HG02870 (cell line): ENCODE results near the gene NHLRC3.
"Not testable (repeated sequence)": the region's sequence is repeated elsewhere in the genome, so short reads cannot be mapped to it uniquely, and the experiment has no call there.

Experiments
- ATAC-seq: cut with Tn5 transposase; IDR thresholded peaks from one replicate; pipeline ENCODE4 v1.9.1; 2021; ENCODE audit warnings: mild to moderate bottlenecking, moderate library complexity; ENCODE audit not compliant: unreplicated experiment

The NHLRC3 gene, protein sequence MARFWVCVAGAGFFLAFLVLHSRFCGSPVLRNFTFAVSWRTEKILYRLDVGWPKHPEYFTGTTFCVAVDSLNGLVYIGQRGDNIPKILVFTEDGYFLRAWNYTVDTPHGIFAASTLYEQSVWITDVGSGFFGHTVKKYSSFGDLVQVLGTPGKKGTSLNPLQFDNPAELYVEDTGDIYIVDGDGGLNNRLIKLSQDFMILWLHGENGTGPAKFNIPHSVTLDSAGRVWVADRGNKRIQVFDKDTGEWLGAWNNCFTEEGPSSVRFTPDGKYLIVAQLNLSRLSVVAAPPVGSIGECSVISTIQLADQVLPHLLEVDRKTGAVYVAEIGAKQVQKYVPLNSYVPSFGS

DNA sequence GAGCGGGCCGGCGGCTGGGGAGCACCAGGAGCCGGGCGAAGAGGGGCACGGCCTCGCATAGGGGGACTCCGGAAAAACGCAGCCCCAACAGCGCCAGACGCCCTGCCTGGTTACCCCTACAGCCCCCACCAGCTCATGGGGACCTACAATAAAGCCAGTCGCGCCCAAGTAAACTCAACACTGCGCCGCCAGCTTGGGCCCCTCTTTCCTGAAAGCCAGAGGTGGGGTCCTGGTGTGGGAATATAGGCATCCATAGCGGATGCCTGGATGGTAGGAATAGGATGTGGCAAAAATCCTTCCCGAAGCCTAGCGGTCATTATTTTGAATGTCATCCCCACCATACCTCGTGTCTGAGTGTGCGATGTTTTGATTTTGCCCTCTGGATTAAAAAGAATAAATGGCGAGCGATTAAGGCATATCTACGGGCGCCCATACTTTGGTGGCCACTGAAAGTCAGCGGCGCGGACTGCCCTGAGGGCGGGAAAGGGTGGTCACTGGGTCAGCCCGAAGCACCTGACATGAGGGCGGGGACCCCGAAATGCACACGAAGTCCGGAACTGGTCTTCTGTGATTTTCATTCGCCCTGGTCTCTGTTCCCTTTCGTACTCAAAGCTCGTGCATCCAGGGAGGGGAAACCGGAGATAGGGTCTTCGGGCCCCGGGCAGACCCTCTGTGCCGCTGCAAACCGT lies at the start of gene NHLRC3, which contains the start of gene PROSER1:
Gene NHLRC3, plus strand, starts transcription at position 577 of the 689 bp plus-strand sequence. CDS start 184 bp downstream, outside the sequence.
Gene PROSER1, minus strand, starts transcription at position 210 of the 689 bp plus-strand sequence. CDS start 847 bp downstream, outside the sequence.
- peak; percentile 59 for ATAC-seq

DNA sequence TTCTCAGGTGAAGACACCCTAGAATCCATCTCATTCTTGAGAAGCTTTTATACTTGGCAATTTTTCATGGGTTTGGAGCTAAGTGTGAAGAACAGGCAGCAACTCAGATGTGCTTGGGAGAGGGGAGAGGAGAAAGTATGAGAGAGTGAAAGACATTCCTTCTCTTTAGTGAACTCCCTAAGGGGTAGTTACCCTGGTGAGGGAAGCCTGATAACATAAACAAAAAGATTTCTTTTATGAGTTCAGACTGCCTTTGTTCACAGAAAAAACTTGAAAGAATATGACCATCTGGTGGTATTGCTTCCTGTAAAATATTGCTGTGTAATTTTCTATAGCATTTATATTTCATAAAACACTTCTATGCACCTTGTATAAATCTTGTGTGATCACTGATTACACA lies 47.6 kb upstream of the NHLRC3 start, which contains the start of gene STOML3:
Gene STOML3, minus strand, starts transcription at position 139 of the 400 bp plus-strand sequence. Its CDS starts 110 bp downstream, at position 29.
- ATAC-seq: no peak

DNA sequence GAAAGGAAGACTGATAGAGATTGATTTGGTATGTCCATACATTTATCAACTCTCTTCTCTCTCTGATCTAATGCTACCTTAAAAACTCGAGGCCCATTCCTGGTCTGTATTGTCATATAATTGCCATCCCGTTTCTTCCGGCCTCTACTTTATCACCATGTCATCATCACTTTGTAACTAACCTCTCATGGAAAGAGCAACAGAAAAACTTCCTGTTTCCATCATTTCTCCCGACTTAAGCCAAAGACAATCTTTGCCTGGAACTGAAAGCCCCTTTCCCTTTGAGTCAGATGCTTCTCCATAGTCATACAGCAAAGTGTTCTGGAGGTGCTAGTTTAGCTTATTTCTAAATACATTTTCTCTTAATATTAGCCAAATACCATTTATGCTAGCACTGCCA lies 44.9 kb upstream of the NHLRC3 start:
- ATAC-seq: no peak

DNA sequence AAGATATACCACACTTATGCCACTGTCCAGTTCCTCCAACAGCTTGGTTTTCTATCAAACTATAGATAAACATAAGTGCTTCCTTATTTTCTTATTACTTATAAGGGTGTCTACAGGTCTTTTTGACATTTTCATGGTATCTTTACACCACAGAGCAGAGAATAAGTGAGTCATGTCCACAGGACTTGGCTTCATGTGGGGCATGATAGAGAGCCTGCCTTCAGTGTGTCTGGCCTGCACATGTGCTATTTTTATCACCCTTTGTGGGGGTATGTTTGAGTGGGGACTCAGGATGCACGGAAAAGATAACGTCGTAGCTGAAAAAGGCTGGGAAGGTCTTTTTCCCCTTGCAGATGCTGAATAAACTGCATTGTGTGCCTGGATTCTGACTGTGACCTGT lies 39.5 kb upstream of the NHLRC3 start:
- ATAC-seq: no peak

DNA sequence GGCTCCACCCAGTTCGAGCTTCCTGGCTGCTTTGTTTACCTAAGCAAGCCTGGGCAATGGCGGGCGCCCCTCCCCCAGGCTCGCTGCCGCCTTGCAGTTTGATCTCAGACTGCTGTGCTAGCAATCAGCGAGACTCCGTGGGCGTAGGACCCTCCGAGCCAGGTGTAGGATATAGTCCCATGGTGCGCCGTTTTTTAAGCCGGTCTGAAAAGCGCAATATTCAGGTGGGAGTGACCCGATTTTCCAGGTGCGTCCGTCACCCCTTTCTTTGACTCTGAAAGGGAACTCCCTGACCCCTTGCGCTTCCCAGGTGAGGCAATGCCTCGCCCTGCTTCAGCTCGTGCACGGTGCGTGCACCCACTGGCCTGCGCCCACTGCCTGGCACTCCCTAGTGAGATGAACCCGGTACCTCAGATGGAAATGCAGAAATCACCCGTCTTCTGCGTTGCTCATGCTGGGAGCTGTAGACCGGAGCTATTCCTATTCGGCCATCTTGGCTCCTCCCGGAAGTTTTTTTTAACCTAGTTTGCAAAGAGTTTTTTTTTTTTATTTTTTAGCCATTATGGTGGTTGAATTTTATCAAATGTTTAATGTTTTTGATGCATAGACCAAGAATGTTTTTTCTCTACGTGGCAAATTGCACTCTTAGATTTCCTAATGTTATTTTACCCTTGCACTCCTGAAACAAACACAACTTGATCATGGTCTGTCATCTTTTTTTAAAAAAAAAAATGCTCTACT lies 31.7 kb upstream of the NHLRC3 start:
- ATAC-seq: not testable (repeated sequence)

DNA sequence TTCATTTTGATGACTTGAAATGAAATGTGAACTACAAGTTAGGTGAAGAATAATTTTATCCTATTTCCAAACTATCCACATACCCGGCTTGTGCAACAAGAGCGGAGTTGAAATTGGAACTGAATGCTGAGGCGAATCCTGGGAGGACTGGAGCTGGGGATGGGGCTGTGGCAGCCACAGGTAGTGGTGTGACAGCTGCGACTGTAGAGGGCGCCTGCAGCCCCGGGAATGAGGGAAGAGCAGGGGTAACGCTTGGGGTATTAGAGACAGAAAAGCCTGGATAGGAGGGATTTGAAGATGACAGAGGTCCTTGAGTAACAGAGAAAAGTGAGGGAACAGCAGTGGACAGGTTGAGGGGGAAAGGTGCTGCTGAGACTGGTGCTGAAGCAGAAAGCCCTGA lies 25.6 kb upstream of the NHLRC3 start:
- ATAC-seq: no peak

DNA sequence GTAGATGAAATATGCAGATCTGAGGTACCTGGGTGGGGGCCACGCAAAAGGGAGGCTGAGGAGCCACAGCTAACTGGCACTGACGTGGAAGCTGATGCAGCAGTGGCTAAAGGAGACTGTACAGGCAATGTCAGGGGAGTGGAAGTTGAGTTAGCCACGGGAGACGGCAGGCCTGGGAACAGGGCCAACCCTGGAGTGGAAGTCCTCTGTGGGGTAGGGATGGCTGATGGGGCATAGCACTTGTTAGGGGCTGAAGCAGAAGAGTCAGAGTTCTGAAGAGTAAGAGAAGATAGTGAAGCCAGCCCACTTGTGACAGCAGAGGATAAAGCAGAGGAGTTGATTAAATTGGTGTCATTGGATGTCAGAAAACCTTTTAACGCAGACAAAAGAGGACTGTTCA lies 24.8 kb upstream of the NHLRC3 start:
- ATAC-seq: no peak

DNA sequence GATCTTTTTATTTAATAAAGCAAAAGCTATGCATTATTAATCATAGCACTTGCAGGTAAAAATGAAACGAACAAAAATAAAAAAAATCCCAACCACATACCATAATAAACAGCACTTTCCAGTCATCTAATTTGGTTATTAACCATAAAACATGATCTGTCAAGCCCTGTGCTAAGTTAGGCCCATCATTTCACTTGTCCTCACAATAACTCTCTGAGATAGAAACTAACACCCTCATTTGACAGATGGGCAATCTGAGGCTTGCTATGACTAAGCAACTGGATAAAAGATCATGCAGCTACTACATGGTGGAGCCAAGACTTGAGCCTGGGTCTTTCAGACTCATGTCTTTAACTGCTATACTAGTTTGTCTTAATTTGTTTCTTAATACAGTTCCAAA lies 22.2 kb upstream of the NHLRC3 start:
- peak; percentile 93 for ATAC-seq

DNA sequence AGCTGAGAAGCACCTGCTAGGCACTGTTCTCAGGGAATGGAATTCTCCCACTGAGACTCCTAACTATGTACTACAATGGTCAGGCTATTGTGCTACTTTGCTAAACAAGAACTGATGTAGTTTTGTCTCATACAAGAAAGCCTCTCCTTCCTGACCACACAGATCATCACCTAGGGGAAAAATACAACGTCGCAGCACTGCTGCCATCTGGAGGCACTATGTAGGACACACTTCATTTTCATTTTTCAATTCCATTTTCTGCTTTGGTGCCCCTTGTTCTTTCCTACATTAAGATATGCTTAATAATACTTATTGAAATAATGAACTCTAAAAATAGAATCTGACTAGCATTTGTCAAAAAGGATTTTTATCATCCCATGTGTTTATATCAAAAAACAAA lies 21.5 kb upstream of the NHLRC3 start:
- ATAC-seq: peak; percentile 56

DNA sequence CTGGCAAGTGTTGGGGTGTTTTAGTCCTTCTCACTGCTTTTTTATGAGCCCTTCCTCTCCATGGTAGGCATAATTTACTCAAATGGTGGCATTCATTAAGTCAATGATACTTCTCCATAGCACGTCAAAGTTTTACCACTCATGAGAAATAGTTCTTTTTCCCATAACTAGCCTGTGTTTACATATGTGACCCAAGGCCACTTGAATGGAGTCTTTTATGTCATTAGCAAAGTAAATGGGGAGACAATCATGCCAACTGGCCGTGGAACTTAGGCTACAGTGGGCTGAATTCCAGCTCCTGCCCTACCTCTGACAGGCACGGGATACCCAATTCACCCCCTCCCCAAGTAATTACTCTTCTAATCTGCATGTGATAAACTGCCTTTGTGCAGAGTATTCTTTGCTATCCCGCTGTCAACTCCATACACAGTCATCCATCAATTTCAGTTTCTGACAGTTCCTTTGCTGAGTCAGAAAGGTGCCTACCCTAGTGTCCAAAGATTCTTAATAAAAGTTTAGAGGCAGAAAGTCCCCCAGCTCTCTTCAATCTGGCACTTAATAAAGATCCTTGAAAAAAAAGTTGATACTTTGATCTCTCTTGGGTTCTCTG lies 17.3 kb upstream of the NHLRC3 start:
- no peak for ATAC-seq

DNA sequence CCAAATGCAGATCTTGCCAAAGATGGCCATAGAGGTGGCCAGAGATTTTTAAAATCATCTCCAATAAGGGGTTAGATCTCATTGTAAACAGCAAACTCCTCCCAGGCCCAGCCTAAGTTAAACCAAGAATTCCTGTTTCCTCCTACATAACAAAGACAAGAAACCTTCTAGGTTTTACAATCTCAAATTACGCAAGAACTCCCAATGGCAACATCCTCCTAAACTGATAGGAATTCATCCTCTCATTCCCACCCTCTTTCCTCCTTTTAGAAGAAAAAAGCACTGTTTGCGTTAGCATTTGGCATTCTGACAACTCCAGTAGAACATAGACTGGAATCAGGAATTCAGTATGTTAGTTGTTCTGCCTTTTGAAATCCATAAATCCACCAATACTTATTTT lies 14.9 kb upstream of the NHLRC3 start:
- ATAC-seq: no peak

DNA sequence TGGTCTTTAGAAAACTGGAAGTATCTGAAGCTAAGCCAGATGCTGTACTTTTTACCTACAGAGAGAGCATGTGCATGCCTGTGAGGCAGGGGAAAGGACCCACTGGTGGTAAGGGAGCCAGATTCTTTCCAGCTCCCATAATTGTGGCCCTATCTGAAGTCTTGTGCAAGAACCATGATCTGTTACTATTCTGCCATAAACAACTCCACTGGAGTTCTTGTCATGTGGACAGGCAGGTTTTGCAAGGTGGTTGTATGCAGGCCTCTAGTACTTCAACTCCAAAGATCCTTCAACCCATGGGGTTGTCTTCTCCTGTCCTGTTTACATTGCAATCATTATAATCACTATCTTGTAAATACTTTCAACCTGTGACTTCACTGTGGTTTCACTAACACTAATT lies 14.5 kb upstream of the NHLRC3 start:
- ATAC-seq: no peak

DNA sequence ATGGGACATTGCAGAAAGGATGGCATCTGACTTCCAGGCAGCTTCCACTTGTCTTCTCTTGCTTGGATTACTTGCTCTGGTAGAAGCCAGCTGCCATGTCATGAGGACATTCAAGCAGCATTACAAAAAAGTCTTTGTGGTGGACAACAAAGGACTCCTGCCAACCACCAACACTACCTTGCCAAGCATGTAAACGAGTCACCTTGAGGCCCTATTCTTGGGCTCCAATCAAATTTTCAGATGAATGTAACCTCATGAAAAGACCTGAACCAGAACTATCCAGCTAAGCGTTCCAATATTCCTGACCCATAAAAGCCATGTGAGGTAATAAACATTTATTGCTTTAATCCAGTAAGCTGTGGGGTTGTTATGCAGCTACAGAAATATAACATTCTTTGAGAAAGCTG lies 12.8 kb upstream of the NHLRC3 start:
- no peak for ATAC-seq

DNA sequence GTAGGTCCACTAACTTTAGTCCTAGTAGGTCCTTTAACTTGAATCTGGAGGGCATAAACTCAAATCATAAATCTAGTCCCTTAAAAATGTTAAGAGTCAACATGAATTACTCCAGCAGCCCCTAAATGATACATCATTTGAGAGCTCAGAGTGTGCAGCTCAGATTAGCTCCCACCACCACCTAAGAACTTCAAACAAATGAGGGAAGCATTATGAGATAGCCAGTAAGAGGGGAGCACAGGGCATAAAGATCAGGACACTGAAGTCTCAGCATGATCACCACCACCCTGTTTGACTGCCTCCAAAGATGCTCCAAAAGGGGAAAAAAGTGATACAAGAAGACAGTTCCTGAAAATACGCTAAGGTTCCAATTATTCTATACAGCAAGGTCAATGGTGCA lies 6.1 kb upstream of the NHLRC3 start:
- no peak for ATAC-seq

DNA sequence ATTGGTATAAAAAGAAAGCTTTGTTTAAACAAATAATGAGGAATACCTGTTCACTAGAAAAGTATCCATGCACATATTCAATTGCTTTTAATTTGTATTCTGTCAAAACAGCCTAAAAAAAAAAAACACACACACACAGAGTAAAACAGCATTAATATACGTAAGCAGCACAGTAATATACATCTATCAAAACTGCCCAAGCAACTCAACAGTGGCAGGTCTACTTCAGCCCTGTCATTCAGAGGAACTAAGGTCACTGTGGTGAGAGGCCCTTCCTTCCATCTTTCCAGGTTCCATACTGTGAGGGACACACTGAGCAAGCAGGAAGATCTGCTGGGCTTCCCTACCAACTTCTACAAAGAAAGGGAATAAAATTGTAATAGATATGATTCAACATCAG lies 4.2 kb upstream of the NHLRC3 start:
- ATAC-seq: no peak

DNA sequence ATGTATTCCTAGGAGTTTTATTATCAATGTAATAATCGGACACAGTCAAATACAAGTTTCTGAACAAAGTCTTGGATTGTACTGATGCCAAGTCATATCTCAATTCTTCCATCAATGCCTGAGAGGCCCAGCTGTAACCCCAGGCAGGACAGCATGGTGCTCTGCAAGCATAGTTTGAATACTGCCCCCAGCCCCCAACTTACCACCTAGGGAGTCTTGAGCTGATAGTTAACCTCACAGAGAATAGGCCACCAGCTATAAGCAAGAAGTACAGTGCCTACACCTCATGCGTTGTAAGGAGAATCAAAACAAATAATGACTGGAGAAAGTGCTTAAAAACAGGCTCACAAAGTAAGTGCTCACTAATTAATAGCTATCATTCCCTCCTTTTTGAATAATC lies 3.1 kb upstream of the NHLRC3 start:
- no peak for ATAC-seq

DNA sequence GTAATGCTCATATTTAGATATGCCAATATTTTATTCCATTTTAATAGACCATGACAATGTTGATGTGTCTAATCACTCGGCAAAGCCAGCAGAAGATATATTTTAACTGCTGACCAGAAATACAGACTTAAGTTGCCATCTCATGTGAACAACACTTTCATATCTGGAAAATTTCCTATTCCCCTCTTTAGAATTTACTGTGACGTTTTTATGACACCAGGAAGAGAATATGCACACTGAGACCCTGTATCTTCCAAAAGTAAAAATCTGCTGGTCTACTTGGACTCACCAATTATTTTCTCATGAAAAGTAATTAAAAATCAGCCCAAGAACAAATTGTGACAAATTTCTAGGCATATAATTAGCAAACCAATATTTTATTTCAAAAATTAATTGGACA lies 2.5 kb upstream of the NHLRC3 start:
- ATAC-seq: no peak

DNA sequence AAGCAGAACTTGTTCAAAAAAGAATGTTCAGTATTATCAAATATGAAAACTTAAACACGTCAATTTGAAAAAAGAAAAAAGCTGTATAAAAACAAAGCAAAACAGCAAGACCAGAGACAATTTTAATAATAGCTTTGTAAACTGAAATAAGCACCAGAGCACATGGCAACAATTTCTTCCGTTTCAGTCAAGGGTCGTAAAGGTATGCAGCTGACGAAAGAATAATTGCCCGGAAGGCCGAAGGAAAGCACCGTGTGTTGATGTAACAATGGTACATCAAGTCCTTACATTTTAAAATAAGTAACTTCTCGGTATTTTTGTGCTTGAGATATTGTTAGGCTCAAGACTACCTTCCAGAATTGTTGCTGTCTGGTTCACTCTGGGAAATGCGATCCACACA lies 2.0 kb upstream of the NHLRC3 start:
- ATAC-seq: no peak

DNA sequence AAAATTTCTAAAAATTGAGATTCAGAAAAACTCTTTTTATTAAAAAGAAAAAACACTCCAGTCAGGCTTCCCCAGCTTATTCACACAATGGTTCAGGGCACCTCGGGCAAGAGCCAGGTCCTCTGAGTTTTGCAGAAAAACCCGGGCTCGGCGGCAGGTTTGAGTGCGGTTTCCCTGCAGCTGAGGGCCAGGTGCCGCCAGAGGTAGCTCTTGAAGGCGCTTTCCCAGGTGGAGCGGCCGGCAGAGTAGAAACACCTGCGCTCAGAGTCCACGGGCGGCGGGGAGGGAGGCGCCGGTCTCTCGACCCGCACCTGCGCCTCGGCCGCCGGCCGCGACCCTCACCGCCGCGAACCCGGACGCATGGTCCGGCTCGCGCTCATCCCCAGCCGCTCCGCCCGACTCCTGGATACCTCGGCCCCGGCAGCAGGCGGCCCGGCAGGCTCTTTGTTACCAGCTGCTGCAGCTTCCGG lies 811 bp upstream of the NHLRC3 start:
- peak; percentile 21 for ATAC-seq

DNA sequence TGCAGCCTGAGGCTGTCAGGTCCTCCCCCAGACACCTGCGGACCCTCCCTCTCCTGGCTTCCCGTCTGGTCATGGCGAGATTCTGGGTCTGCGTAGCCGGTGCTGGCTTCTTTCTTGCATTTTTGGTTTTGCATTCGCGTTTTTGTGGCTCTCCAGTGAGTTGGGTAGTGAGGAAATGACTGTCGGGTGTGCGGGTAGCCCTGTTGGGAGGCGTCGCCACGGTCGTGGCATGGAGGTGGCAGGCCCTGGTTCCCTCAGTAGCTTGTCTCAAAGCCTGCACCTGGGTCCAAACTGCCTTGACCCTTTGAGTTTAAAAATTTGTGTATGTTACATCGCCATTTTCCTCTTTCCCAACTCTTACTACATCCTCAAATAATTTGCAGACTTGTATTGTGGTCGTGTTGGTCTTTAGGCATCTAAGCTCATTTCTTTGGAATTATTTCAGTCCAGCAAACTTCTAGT lies 344 bp downstream of the NHLRC3 start:
- ATAC-seq: peak; percentile 29

DNA sequence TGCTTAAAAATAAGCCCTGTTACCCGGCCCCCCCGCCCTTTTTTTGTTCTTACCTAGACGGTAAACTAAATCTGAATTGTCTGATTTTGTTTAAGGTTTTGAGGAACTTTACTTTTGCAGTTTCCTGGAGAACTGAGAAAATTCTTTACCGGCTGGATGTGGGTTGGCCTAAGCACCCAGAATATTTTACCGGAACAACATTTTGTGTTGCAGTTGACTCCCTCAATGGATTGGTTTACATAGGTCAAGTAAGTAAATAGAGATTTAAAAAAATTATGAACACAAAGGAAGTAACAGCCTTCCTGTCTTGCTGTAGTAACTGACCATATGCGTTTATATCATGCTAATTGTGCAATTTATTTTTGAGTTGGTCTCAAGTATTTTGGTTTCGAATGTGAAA lies 785 bp downstream of the NHLRC3 start:
- no peak for ATAC-seq
